RWPE1 (cell line): ENCODE results near the gene SDCBP2.

Source experiments
- CTCF ChIA-PET: fragments of 350-600 bp; sonication (Branson Sonifier 250); formaldehyde crosslinking; extraction: SDS; loops from one replicate; lab custom pipeline; 2021; lab: Yijun Ruan, JAX
- POLR2A ChIA-PET: fragments of 400-600 bp; formaldehyde crosslinking; extraction: SDS; loops from one replicate; lab custom pipeline; 2020; ENCODE audit warnings: antibody characterized with exemption; ENCODE audit not compliant: low non-redundant PET; lab: Yijun Ruan, JAX
- DNase-seq: peaks from one replicate; pipeline ENCODE4 v3.0.0; 2012; ENCODE audit warnings: low spot score
- H3K27ac ChIP-seq: fragments of 450-650 bp; 2 replicates; pipeline ENCODE4 v1.5.1; 2017
- CTCF ChIP-seq: fragments of 450-650 bp; conservative IDR thresholded peaks from 2 replicates; pipeline ENCODE4 v1.5.1; 2017; ENCODE audit warnings: low read depth, mild to moderate bottlenecking

Gene SDCBP2

GRCh38 chr20:1300083-1300840, 28.7 kb downstream of the SDCBP2 start:
- TF ChIP-seq CTCF: no peak
- POLR2A ChIA-PET: no interaction called here
- peak overlapping the region; percentile 21; the same call in 1 of the 2 replicates for H3K27ac ChIP-seq
- no peak for DNase-seq
- CTCF ChIA-PET: interaction anchor here (0.6 to 1.1 kb wide), 2 partner anchors 74 to 500 kb away, joined by 4 read pairs; partner anchors contain the start of gene RAD21L1

GRCh38 chr20:1299522-1299921, 29.4 kb downstream of the SDCBP2 start:
- no peak overlapping the region for H3K27ac ChIP-seq
- POLR2A ChIA-PET: no interaction called here
- TF ChIP-seq CTCF: peak; percentile 31
- DNase-seq: peak; percentile 38
- CTCF ChIA-PET: interaction anchor here (0.6 kb wide), 1 partner anchor 44 kb away, joined by 3 read pairs; no protein-coding TSS in a partner anchor

- POLR2A ChIA-PET: no interaction called here
- CTCF ChIA-PET: interaction anchor here (0.6 to 0.7 kb wide), 2 partner anchors 44 to 1039 kb away, joined by 3 read pairs; no protein-coding TSS in a partner anchor
- H3K27ac ChIP-seq: no peak overlapping the region
- DNase-seq: no peak
- no peak for TF ChIP-seq CTCF
Observed at GRCh38 chr20:1298888-1299511, 29.9 kb downstream of the SDCBP2 start.

GRCh38 chr20:1298166-1298565, 30.8 kb downstream of the SDCBP2 start:
- H3K27ac ChIP-seq: no peak overlapping the region
- DNase-seq: no peak
- TF ChIP-seq CTCF: no peak
- POLR2A ChIA-PET: no interaction called here
- CTCF ChIA-PET: no interaction called here

GRCh38 chr20:1297486-1297885, 31.5 kb downstream of the SDCBP2 start:
- TF ChIP-seq CTCF: no peak
- POLR2A ChIA-PET: no interaction called here
- CTCF ChIA-PET: interaction anchor here (0.6 kb wide), 1 partner anchor 1065 kb away, joined by 4 read pairs; no protein-coding TSS in a partner anchor
- H3K27ac ChIP-seq: no peak overlapping the region
- no peak for DNase-seq

GRCh38 chr20:1296922-1297321, 32.0 kb downstream of the SDCBP2 start:
- CTCF ChIA-PET: interaction anchor here (0.6 kb wide), 1 partner anchor 1065 kb away, joined by 4 read pairs; no protein-coding TSS in a partner anchor
- POLR2A ChIA-PET: no interaction called here
- no peak for DNase-seq
- no peak overlapping the region for H3K27ac ChIP-seq
- no peak for TF ChIP-seq CTCF
